Mammary epithelial cell (primary cell): Measurements from ENCODE around the gene WDR72.

Source experiments
- EZH2 ChIP-seq: IDR thresholded peaks from 2 replicates; pipeline ENCODE4 v1.6.1; 2012; ENCODE audit warnings: low read length, inconsistent platforms, borderline replicate concordance
- TF ChIP-seq, protein P1 (sequence below), 2 donors: IDR thresholded peaks in 1 of 2; conservative IDR thresholded peaks in 1 of 2; 2 replicates each; pipeline ENCODE4 v1.5.1; 2011 to 2012; ENCODE audit warnings: inconsistent platforms in 2 of 2, low read length in 2 of 2, mild to moderate bottlenecking in 2 of 2, control low read depth in 1 of 2, low read depth in 1 of 2; ENCODE audit not compliant: insufficient read depth in 1 of 2; ENCODE audit errors: extremely low read depth in 1 of 2

DNA sequence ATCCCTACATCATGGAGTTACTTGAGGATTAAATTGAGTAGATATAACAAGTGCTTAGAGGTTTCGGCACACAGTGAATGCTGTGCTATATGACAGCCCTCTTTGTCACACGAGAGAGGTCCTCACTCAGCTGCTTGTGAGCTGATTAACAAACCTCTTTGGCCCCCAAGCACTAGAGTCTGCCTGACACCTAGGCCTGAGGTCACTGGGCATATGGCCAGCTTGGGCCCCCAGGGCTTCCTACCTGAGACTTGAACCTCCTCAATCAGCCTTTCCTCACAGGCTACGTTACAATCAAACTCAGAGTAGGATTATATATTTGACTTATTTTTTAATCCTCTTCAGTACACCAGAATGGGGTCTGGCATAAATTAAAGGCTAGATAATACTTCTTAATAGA is 88.8 kb downstream of the WDR72 start:
- TF ChIP-seq, protein P1, sequence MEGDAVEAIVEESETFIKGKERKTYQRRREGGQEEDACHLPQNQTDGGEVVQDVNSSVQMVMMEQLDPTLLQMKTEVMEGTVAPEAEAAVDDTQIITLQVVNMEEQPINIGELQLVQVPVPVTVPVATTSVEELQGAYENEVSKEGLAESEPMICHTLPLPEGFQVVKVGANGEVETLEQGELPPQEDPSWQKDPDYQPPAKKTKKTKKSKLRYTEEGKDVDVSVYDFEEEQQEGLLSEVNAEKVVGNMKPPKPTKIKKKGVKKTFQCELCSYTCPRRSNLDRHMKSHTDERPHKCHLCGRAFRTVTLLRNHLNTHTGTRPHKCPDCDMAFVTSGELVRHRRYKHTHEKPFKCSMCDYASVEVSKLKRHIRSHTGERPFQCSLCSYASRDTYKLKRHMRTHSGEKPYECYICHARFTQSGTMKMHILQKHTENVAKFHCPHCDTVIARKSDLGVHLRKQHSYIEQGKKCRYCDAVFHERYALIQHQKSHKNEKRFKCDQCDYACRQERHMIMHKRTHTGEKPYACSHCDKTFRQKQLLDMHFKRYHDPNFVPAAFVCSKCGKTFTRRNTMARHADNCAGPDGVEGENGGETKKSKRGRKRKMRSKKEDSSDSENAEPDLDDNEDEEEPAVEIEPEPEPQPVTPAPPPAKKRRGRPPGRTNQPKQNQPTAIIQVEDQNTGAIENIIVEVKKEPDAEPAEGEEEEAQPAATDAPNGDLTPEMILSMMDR (conservative IDR thresholded peaks at IDR 0.05 in 1 of 2, IDR thresholded peaks at IDR 0.05 in 1 of 2; ENCODE audit: extremely low read depth in 1 of 2, insufficient read depth in 1 of 2, low read depth in 1 of 2, low read length in 2 of 2) = no peak
- no peak for TF ChIP-seq EZH2
